ENCODE results near the gene COL25A1.
A peak's percentile ranks its signal among the peaks of the same experiment; 100 is the strongest.
"Not testable (repeated sequence)": the region's sequence is repeated elsewhere in the genome, so short reads cannot be mapped to it uniquely, and the experiment has no call there.

Gene COL25A1

DNA sequence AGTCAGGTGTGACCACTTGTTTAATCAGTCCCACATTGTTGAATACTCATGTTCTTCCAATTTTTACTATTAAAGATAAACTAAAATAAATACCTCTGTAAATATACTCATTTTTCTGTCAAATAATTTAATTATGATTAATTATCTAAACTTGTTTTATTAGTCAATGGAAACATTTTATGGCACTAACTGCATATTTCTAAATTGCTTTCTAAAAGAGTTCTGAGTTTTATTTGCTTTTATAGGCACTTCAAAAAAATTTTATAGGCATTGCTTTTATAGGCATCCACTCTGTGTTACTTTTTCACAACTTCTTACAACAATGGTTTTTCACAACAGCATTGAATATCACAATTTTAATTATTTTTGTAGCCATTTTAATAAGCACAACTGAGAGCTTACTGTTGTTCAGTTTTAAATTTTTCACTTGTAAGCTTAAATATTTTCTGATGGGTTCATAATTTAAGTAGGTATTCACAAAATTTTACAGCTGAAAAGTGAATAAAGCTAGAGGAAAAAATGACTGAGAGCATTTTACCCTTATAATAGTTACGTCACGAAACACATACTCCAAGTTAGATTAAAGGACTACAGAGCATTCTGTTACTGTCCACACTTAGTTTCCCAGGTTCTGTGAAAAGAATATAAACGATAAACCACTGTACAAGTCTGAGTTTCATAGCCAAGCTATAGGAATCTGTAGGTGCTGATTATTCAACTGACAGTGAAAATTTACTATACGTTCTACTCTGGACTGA lies 398.8 kb downstream of the COL25A1 start:
- no peak for DNase-seq (ENCODE audit: low read depth)

DNA sequence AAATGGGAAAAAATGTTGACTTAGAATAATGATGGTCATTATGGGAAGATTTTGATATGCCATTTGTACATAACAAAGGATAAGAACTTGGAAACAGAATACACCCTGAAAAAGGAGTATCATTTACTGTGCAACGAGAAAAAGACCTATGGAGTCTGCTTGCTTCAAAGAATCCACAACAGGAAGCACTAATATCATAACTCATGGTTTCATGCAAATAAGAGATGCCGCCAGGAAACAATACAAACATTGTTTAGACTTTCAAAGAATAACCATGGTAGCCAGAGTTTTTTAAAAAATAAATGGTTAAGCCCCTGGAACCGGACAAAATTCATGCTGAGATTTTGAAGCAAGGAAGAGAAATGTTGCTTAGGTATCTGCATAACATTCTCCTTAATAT lies 399.7 kb downstream of the COL25A1 start:
- DNase-seq (ENCODE audit: low read depth) = no peak

DNA sequence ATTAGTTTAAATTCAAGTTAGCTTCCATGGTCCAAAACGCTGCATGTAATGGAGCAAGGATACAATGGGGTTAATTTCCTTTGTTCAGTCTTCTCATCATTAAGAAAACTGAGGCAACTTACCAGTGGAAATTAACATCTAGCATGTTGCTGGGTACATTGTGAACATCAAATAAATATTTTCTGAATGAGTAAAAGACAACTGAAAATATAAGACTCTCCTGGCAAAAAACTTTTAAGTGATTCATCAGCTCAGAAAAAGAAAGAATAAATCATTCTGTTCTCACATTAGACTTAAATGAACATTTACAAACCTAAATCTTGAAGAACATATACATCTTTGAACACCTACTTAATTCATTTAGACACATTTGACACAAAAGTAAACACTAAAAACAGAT lies 401.2 kb downstream of the COL25A1 start:
- DNase-seq (ENCODE audit: low read depth) = peak; percentile 51

DNA sequence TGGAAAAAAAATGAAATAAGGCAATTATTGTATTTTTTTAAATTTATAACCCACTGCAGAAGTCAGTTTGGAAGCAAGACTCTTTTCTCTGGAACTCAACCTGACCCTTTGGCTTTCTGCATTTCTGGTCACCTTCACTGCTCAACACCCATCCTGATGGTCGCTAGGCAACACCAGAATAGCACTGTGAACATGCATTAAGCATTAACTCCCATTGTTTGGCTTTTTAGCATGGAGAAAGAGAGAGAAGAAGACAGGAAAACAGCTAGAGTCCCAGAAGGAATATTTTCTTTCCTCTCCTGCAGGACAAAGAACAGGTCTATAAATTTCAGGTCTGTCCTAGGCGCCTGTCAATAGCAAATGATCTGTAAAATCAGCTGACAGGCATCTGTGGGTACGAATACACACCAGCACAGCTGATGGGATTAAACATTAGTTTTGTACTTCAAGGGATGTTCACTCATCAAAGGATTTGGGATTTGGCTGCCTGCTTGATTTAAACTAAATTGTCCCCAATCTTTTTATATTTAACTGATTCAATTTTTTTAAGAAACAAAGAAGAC lies 402.4 kb downstream of the COL25A1 start:
- DNase-seq (ENCODE audit: low read depth) = no peak

DNA sequence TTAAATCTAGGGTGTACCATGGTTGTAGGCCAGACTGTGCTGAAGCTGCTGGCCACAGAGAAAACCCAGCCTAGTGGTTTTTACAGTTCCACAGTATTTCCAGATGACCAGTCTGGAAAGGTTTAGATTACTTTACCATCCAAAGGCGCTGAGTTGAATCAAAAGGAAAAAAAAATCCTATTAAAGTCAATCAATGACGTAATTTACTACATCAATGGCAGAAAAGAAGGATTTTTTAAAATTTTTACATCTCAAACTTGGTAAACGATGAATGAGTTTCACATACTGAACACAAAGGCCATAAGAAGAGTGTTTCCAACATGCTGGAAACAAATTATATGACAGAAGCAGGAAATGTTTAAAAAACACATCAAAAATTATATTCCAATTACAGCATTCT lies 409.0 kb downstream of the COL25A1 start:
- DNase-seq (ENCODE audit: low read depth) = no peak

DNA sequence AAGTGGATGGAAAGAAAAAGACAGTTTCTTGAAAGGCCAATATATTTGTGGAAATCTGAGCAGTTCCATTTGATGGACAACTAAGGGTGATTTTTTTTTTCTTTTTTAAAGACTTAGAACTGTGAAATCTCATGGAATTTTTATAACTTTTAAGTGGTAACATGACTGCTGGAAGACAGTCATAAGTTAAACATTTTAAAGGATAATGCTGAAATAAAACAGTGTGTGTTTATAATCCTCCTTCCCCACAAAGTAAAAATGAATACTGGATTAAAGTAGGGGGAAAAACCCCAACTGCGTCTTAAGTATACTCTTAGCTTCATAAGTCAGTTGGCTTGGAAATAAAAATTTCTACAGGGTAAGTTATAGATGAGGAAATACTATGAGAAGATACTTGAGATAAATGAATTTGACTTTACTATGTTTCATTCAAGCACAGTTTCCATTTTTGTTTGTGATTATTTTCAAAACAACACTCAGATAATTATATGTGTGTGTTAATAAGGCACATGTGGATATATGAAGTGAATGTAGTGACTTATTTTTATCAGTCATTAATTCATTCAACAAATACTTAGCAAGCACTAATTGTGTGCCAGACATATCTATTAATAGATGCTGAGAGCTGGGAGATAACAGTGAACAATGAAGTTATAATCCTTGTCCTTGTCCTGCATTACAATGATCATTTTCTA lies 410.4 kb downstream of the COL25A1 start:
- DNase-seq (ENCODE audit: low read depth) = peak; percentile 16

DNA sequence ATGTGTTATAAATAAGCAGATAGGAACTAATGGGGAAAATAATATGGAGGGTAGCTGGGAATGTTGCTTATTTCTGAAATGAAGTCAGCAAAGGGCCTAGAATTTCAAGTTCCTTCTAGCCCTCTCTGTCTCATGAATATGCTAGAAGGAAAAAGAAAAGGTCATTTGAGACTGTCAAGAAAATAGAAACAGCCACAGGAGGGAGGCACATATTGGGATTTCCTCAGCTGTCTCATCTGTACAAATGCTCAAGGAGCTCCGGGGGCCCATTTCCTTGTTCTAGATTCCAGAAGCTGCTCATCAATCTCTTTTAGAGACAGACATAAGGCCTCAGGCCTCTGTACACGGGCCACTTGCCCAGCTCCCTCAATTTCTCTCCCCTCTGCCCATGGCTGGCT lies 412.0 kb downstream of the COL25A1 start:
- DNase-seq (ENCODE audit: low read depth) = no peak

DNA sequence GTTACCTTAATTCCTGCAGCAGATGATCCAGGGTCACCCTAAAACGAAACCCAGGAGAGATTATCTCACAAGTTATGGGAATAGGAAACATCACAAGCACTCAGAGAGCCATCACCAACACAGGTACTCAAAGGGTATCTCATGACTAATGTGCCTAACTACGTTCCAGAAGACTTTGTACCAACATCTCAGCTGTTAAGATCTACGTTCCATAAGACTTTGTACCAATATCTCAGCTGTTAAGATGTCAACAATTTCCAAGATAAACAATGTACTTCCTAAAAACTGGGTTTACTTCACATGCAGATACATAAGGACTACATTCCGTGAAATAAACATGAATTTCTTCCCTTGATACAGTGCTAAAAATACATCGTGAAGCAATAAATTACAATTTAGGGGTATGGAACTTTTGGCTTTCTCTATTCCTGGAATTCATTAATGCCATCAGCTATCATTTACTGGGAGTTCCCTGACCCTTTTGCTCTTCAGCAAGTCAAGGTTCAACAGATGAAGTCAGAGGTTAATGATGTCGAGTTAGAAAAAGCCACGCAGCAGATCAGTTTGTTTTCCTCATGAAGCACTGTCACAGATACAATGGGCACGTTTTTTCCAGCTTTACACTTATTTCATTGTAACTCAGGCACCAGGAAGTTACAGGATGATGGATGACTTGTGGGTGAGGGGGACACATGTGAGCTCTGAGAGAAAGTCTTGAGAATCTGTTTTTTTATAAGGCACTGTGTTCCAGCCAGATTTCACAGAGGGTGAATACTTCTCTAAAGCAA lies 412.6 kb downstream of the COL25A1 start:
- no peak for DNase-seq (ENCODE audit: low read depth)

DNA sequence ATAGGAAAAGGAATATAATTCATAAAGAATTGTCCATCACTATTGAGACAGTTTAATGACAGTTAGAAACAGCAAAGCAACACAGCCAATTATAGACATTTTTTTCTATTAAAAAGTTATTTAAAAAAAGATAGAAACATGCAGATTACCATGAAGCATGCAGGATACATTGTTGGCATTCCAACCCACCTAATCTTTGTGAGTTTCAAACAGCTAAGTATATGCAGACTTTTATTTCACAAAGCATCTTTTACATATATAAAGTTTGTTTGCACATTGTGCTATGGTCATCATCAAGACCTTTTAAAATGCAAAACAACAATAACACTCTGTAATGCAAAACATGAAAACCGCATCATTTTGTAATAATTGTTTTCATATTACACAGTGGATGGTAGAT lies 413.7 kb downstream of the COL25A1 start:
- no peak for DNase-seq (ENCODE audit: low read depth)

DNA sequence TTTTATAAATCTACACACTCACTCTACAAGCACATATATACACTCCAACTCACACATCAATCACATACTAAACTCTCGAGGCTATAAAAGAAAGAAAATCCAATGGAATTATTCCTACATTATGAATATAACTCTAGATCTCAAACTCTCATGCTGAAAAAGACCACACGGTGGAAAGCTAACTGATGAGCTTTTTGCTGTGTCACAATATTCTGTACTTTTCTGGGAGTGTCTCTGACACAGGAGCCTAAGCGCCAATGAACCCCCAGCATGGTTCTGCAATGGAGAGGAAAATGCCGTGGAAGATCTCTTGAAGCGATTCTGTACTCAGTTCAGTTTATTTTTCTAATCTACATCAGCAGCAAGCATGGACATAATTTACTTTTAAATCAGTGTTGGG lies 415.4 kb downstream of the COL25A1 start:
- no peak for DNase-seq (ENCODE audit: low read depth)

DNA sequence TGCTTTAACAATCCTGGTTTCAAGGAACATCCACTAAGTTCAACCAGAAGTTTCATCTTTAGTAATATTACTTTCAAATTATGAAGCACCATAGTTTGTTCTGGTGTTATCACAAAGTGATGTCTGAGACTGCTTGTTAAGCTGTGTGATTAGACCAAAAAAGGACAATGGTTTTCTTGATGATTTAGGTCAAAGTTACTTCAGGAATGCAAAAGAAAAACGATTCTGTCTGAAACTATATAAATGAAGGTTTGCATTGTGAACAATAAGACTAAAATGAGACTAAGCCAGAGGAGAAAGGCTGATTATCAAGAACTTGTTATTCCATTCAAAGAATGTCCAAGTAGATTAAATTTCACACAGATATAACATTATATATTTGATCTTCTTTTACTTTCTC lies 417.2 kb downstream of the COL25A1 start:
- peak; percentile 62 for DNase-seq (ENCODE audit: low read depth)

DNA sequence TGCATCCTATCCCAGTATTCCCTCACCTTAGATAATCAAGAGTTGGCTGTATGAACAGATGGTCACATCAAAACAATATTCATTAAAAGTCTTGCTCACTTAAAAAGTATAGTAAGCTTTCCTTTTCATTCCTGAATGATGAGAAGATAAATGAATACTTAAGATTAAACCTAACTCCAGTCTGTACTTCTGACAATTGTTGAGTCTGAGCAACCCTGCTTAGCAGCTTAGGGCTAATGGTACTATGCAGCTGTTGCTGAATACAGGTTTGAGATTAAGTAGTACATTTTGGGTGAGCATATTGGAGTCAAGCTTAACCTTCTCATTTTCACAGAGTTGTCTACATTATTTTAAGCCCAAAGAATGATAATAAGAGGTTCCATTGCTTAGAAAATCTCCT lies 417.9 kb downstream of the COL25A1 start:
- DNase-seq (ENCODE audit: low read depth) = peak; percentile 12

DNA sequence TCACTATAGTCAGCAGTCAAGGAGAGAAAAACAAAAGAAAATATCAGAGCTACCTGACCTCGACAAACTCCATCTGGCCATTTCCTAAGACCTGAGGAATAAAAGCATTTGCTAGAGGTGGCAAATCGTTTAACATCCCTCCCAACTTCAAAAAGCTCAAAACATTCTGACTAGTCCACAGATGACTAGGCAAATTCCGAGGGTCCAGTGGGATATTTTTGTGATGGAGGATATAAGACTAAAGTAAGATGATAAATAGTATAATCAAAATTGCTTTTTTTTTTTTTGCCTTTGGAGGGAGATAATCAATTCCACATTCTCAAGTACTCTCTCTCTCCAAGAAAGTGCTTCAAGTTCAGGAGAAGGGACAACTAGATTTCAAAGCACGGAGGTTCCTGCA lies 420.5 kb downstream of the COL25A1 start:
- no peak for DNase-seq (ENCODE audit: low read depth)

DNA sequence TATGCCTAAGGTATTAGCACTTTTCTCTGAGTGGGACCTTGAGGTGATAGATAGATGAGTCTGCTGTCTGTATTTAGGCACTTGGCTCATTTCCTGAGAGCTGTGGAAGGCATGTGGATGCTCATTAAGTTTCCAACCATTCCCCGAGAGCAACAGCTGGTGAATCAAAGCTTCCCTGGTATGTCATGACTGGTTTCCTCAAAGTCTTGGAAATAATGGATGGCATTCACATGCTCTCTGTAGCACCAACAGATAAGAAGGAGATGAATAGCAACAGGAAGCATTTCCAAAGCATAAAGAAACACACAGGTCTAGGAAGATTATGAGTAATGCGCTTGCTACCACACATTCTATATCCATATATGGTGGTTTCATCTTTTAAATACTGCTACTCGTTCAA lies 421.3 kb downstream of the COL25A1 start:
- DNase-seq (ENCODE audit: low read depth) = peak; percentile 99

DNA sequence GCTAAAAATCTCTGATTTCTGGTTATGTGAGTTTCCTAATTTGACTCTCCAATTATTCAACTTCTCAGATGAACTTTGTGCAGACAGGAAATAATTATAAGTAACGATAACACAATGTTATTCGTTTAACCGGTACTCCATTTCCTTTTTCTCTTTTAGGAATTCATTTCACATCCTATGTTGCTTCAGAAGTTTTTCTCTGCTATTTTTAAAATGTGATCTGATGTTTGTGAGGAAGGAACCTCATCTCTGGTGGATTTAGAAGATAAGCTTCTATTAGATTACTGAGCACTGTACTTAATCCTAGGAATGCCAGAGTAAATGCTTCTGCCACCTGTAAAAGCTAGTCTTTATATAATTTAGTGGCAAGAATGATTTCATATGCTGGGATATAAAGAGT lies 423.7 kb downstream of the COL25A1 start:
- DNase-seq (ENCODE audit: low read depth) = no peak

DNA sequence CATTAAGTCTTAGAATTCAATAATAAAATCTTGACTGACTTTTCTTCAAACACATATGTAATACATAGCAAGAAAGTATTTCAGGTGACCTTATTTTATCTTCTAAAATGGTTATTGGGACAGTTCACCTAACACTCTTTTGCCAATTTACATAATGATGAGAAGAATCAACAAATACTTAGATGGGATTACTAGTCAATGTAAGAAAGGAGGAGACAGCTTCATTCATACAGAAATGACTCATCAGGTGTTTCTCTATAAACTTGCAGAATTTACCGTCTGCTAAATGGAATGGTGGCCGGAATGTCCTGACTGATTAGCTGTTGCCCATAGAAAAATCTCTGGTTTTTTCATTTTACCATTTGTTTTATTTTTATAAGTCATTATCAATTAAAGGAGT lies 424.6 kb downstream of the COL25A1 start:
- DNase-seq (ENCODE audit: low read depth) = no peak

DNA sequence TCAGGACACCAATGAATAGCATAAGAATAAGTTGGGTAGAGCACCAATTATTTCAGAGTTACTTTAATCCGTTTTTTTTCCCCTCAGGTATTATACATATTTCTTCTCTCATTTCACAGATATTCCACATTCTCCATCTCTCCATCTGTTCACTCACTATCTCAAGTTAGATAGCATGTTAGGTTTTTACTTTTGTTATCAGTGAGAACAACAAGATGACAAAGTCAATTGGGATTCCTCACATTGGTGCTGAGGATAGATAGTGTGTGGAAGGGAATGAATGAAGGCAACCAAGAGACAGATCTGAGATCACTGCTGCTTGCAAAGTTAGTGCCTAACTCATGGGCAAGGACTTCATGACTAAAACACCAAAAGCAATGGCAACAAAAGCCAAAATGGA lies 427.7 kb downstream of the COL25A1 start:
- no peak for DNase-seq (ENCODE audit: low read depth)

DNA sequence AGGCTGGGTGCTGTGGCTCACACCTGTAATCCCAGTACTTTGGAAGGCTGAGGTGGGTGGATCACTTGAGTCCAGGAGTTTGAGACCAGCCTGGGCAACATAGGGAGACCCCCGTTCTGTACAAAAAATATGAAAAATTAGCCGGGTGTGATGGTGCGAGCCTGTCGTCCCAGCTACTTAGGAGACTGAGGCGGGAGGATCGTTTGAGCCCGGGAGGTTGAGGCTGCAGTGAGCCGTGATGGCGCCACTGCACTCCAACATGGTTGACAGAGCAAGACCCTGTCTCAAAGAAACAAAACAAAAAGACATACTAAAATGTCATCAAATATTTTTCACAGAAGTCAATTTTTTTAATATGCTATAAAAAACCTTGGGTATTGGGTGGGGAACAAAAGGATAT lies 432.5 kb downstream of the COL25A1 start:
- not testable (repeated sequence) for DNase-seq (ENCODE audit: low read depth)

DNA sequence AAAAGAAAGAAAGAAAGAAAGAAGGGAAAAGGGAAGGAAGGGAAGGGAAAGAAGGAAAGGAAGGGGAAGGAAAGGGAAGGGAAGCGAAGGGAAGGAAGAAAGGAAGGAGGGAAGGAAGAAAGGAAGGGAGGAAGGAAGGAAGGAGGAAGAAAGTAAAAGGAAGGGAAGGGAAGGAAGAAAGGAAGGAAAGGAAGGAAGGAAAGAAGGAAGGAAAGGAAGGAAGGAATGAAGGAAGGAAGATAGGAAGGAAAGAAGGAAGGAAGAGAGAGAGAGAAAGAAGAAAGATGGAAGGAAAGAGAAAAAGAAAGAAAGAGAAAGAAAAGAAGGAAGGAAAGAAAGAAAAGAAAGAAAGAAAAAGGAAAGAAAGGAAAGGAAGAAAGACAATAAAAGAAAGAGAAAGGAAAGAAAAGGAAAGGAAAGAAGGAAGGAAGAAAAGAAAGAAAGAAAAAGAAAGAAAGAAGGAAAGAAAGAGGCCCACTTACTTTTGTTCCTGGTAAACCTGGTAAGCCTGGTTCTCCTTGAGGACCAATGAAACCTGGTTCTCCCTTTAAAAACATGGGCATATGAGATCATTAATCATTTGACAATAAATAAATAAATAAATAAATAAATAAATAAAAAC lies 433.7 kb downstream of the COL25A1 start:
- no peak for DNase-seq (ENCODE audit: low read depth)

DNA sequence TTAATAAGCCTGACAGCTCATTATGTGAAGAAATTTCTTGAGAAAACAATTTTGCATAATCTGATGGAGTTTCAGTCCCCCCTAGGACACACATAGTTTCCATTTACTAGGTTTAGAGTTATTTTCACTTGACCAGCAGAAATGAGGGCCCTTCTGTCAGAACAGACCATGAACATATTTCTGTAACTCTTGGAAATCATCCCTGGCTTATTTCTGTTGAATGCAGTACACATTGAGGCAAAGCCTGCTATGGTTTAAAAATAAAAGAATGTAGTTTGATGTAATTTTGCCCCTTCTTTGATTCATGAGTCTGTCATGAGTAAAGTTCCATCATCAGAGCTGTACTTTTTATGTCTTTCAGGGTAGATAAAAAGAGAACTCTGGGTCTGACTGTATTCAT lies 435.0 kb downstream of the COL25A1 start:
- no peak for DNase-seq (ENCODE audit: low read depth)

DNA sequence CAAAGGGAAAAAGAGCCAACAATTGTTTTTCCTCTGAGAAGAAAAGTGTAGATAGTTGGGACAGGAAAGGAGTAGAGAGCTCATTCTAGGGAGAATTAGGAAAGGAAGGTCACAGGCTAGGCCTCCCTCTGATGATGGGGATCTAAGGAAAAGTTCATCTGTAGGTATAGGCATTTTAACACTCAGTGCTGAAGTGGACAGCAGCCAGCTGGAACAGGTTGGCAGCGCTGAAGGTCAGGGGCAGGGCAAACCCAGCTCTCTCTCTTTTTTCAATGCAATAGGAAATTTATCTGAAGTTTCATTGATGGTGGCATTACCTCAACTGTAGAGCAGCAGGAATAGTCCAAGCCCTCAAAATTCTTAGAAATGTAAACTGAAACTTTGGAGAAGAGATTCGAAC lies 441.1 kb downstream of the COL25A1 start:
- peak; percentile 54 for DNase-seq (ENCODE audit: low read depth)

DNA sequence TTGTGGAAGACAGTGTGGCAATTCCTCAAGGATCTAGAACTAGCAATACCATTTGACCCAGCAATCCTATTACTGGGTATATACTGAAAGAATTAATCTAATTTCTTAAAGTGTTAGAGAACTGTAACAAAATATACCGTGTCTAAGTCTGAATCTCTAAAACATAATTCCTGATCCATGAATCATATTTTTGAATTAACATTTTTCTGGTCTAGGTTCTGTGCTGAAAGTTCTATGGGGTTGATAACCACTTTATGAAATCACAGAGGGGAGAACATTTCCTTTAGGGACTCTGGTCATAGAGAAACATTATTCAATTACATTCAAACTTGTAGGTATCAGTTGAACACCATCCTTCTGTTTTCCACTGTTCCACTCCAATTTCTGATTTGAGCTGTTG lies 447.7 kb downstream of the COL25A1 start:
- DNase-seq (ENCODE audit: low read depth) = no peak

Data from amniotic epithelial cell (primary cell).